Stimulated activated CD4-positive, alpha-beta T cell treated with anti-CD3 and anti-CD28 coated beads, Interleukin-4, amount 100 ng/mL, for 1 hour (primary cell): ENCODE data around the gene FAM3B.
"Not testable (repeated sequence)": the region's sequence is repeated elsewhere in the genome, so short reads cannot be mapped to it uniquely, and the experiment has no call there.

Experiments
- DNase-seq: peaks from one replicate; pipeline ENCODE4 v3.0.0-alpha.2; 2020

The FAM3B gene, protein sequence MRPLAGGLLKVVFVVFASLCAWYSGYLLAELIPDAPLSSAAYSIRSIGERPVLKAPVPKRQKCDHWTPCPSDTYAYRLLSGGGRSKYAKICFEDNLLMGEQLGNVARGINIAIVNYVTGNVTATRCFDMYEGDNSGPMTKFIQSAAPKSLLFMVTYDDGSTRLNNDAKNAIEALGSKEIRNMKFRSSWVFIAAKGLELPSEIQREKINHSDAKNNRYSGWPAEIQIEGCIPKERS

DNA sequence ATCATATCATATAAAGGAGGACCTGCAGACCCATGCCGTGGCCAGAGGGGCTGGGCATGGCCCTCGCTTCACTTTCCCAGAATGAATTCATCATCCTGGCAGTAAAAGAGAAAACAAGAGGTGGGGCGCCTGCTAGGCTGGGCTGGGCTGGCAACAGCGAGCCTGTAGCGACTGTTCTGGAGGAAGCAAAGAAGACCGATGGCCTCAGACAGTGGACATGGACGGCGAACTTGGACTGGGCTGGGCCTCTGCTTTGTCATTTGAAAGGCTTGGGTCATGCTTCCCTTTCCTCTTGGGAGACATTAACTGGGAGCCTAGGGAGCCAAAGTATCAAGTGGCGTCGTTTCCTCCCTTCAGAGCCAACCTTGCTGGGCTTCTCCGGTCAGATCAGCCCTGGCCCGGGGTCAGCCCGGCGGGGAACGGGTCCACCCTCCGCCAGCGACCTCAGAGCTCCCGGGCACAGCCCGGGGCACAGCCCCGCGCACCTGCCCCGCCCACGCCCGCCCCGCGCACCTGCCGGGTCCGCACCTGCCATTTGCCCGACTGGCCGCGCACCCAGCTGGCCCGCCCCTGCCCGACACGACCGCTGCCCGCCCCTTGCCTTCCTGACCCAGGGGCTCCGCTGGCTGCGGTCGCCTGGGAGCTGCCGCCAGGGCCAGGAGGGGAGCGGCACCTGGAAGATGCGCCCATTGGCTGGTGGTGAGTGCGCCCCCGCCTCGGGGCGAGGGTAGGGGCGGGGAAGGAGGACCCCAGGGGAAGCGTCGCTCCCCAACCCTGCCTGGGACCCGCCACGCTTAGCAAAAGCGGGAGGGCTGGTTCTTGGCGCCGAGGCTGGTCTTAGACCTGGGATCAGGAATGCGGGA is at the start of gene FAM3B:
Gene FAM3B (plus strand): TSS at position 602 of the 863 bp plus-strand sequence. CDS start 79 bp downstream, at position 681.
- DNase-seq: no peak

DNA sequence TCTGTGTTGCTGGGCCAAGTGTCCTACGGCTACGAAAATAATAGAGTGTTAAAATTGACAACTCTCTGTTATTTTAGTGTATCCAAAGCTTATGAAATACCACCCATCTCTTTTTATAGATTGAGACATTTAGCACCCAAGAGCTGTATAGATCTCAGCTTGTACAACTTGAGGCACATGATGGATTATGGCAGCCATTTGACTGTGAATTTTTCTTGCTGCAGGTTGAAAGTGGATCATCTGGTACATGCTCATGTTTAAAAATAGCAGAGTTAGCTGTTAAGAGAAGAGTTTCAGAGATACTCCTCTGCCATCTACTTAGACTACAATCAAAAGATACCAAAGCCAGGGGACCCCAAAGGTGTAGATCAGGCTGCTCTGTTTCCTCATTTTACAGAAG is 49.3 kb upstream of the FAM3B start:
- no peak for DNase-seq

DNA sequence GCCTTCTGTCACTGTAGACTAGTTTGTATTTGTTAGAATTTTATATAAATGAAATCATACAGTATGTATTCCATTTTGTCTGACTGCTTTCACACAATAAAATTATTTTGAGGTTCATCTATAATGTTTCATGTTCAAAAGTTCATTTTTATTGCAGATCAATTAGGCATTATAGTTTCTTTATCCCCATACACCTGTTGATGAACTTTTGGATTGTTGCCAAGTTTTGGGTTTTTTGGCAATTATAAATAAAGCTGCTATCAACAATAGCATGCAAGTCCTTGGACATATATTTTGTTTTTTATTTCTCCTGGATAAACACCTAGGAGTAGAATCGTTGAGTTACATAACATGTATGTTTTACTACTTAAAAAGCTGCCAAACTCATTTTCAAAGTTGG is 47.1 kb upstream of the FAM3B start:
- DNase-seq: no peak

DNA sequence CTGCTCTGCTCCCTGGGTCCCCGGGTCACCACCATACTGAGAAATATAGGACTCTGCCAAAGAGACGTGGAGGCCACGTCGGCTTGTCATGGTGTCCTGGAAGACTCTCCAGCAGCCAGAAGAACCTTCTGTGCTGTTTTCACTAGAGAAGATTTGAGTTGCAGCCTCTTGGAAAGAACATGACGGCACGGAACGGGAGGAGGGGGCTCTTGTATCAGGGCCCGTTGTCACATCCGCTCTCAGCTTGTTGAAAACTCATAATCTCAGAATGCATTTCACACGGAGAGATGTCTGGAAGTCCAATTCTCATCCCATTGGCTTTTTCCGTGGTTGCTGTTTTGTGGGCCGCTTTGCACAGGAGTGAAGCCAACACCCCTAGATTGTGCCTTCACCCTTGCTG is 39.4 kb upstream of the FAM3B start:
- DNase-seq: no peak

DNA sequence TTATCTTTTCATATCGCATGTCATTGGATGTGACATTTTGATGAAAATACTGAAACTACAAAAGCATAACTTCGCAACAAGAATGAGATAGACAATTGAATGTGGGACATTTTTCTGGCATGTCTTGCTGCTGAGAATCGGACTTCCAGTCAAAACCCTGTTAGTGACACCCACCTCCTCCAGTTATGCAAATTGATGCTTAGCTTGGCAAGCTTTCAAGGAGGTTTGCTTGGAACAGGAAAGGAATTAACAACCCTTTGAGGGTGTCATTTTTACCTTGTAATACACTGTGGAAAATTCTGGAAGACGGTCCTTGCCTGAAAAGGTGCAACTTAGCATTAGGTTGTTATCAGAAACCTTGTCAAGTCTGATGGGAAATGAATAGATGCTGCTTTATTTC is 38.8 kb upstream of the FAM3B start:
- no peak for DNase-seq

DNA sequence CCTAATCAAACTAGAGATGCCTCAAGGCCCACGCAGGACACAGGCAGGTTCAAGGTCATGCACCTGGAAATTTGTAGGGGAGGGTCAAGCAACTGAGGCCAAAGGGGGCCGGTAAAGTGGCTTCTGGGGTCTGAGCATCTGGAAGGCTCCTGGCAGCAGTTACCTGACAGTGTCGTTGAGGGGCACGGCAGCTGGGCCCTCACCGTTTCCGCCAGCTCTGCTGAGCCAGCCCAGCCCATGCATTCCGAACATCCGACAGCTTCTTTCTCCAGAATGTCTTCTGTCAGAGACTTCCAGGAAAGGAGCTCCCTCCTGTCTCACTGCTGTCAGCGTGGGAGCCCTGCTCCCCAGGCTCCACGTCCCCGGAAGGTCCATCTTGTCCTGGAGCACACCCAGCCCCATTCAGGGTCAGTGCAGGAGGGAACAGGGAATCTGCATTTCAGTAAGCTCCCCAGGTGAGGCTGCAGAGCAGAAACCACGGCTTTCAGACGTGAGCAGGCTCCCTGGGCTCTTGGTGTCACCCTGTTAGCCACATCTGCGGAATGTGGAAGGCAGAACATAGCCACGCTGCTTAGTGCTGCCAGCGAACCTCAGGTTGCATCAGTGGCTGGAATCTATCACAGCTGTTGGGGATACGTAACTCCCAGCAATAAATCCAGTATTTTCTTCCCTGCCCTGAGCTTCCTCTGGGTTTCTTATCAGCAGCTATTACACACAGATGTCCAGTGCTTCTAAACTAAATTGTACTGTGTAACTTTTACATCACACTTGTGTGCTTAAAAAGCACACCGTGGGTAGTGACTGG is 36.3 kb upstream of the FAM3B start:
- no peak for DNase-seq

DNA sequence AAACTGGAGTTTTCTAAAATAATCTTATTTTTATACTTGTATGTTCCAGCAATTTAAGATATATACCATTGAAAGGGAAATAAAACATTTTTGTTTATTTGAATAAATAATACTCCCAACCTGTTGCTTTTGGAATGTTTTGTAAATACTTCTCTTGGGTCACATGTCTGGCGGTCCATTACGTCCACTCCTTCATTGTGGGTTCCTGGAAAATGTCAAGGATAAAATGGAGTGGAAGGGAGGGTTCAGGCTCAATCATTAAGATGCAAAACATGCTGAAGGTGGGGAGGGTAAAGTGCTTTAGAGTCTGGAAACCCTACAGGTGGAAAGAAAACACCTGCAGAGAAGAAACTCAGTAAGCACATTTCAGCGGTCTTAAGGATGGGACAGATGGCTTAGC is 34.2 kb upstream of the FAM3B start:
- no peak for DNase-seq

DNA sequence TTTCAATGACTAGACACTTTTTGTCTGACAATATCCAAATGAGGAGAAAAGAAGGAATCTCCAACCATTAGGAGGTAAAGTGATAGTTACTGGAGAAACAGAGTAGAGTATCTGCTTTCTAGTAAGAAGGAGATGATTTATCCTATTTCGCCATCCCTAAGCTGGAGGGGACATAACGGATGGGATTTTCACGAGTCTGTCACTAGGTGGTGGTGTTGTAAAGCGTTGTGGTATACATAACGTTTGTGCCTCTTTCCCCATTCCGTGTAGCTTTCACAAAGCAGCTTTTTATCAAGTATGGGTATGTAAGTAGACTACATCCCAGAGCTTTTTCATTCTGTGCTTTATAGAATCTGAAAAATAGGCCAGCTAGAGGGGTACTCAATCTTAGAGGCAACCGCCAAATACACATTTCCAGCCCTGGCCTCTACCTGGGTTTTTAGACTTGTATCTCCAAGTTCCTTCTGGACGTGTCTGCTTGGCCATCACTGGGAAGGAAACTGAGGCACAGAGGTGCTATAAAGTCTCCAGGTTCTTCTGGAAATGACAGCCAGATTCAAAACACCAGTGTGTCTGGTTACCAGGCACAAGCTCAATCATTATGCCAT is 33.3 kb upstream of the FAM3B start:
- no peak for DNase-seq

DNA sequence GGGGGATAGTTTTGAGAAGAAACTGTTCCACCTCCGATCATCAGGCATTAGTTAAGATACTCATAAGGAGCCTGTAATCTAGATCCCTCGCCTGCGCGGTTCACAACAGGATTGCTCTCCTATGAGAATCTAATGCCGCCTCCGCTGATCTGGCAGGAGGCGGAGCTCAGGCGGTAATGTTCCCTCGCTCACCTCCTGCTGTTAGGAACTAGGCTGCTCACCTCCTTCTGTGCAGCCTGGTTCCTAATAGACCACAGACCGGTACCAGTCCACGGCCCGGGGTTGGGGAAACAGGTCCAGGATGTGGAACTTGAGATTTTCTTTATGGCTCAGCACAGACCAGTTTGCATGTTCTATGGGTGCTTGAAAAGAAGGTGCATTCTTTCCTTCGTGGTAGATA is 27.2 kb upstream of the FAM3B start:
- DNase-seq: no peak

DNA sequence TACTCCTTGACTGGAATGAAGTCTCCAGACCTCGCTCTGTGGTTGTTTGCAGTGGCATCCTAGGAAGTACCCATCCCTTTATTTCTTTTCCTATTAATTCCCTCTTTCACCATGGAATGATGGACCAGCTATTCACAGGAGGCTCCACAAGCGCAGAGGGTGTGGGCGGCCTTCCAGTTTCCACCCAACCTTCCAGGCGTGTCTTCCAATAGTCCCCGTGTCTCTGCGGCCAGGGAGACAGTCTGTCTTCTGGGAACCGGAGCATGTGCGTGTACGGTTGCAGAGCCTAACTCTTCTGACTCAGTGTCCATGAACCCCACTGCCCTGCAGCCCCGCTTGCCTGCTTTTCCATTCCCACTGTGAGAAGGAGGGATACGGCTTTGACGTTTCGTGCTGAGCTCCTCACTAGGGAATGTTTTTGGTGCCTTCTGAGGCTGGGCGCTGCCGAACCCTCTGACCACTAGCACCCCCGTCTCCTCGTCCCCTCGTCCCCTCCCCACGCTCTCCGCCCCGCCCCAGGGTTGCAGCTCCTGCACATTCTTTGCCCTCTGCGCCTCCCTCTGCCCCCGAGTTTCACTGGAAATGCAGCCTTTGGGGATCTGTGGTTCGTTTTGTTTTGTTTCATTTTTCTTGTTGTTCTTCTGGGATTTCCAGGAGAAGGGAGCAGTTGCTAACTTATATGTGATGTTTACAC is 26.3 kb upstream of the FAM3B start:
- DNase-seq: no peak

DNA sequence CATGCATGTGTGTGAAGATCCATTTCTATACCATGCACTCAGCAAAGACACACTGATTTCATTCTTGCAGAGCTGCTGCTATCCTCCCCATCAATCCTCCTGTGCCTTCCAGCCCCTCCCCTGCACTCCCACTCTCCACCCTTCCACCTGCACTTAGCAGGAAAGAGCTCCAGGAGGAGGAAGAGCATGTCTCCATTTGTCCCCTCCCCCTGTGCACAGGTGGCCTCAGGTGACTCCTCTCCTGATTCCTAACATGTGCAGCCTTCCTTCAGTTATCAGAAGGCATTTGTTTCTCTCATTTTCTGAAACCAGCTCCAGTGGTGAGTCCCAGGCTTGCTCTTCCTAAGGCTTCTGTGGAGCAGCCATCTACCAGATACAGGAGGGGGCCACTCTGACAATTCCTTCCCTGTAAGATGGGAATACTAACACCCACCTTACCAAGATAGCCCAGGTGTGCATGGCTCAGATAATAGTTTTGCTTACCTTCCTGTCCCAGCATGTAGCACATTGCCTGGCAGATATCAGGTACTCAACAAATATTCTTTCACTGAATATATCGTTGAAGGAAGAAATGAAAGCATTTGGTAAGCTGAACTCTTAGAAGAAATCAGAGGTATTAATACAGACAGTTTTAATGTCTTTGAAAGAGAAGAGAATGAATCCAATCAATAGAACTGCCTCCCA is 21.9 kb upstream of the FAM3B start:
- DNase-seq: no peak

DNA sequence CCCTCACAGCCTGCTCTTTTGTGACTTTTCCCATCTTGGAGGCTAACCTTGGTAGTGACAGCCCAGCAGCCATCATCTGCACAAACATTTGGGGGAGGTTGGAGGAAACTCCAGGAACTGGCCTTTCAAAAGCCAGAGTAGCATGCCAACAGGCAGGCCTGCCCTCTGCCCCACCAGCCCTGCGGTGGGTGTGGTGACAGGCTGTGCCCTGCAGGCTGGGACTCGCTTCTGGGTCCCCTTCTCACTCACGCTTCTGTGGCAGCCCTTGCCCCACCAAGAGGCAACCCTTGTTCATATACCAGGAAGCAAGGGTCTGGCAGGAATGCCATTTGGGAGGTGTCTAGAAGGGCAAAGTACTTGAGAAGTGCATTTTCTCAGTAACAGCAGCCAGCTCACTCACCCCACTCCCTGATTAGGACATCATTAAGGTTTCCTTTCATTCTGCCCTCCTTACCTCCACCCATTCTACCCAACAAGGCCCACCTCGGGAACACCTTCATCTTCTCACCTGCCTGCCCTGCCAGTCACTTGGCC is 20.8 kb upstream of the FAM3B start:
- DNase-seq: no peak

DNA sequence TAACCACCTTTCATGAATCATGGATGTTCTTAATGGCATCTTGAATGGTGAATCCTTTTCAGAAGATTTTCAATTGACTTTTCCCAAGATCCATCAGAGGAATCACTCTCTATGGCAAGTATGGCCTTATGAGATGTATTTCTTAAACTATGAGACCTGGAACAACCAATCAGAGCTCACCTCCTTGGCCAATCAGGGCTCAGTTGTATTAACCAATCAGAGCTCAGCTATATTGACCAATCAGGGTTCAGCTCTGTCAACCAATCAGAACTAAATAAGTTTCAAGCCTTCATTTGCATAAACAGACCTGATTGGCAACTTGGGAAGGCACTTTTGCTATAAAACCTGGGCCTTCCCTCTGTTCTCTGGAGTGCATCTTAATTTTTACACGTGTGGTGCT is 13.6 kb upstream of the FAM3B start:
- DNase-seq: no peak

DNA sequence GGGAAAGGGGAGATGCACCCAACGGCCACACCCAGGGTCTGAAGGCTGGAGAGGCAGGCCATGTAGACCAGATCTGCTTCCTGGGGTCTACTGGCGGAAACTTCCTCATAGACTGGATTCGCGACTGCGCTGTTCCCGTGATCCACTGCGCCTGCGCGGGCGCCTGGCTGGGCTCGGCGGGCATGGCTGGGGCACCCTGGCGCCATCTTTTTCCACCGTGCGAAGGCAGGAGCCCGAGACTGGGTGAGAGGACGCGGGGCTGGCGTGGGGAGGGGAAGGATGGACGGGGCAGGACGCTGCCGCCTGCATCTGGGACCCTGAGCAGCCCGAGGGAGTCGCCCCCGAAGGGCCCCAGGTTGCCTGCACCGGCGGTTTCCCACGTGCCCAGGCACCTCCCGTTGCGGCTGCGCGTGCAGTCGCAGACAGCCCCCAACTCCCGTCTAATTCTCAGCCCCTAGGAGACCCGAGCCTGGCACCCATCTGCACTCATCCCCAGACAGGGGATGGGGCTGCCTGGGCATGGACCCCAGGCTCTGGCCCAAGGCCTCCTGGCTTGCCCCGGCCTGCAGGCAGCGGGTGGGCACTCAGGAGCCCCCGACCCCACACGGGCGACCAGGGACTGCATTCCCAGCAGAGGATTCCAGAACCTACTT is 12.4 kb upstream of the FAM3B start:
- DNase-seq: no peak

DNA sequence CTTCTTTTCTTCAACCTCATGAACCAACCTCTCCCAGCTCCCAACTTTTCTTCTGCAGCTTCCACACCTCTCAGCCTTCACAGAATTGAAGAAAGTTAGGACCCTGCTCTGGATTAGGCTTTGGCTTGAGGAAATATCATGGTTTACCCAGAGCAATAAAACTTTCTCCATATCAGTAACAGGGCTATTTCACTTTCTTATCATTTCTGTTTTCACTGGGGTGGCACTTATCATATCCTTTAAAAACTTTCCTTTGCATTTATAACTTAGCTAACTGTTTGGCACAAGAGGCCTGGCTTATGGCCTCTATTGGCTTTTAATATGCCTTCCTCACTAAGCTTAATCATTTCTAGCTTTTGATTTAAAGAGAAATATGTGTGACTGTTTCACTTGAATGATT is 9.4 kb upstream of the FAM3B start:
- DNase-seq: no peak

DNA sequence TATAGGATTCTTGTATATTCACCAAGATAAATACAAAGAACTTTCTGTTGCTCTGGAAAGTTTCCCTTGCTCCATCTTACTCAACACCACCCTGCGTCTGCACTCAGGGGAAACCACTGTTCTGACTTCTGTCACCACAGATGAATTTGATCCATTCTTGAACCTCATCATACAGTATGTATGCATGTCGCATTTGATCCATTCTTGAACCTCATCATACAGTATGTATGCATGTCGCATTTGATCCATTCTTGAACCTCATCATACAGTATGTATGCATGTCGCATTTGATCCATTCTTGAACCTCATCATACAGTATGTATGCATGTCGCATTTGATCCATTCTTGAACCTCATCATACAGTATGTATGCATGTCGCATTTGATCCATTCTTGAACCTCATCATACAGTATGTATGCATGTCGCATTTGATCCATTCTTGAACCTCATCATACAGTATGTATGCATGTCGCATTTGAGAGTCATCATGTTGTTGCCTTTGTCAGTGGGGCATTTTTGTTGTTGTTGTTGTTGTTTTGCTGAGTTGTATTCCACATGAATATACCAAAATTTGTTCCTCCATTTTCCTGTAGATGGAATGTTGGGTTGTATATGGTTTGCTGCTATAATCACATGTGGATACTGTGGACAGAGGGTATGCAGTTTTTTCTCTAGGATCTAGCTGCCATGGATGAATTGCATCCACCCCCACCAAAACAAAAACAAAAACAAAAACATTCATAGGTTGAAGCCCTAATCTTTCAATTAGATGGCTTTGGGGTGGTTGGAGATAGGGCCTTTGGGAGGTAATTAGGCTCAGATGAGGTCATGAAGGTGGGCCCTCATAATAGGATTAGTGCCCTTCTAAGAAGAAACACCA is 3.1 kb upstream of the FAM3B start:
- DNase-seq: not testable (repeated sequence)

DNA sequence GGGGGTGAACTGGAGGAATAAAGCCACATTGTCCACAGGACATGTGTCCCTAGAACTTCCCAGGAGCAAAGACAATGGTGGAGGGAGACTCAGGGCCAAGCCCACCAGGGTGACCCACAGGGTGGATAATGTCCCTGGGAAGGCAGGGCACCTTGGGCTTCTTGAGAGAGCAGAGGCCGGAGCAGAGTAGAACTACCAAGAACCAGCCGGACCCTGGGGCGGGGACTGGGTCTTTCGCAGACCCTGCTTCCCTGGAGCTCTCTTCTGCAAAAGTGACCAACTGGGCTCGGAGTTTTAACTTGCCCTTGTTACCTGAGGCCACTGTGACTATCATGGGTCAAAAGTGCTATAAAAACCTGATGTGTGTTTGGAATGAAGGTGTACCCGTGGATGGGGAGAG is 875 bp upstream of the FAM3B start:
- no peak for DNase-seq

DNA sequence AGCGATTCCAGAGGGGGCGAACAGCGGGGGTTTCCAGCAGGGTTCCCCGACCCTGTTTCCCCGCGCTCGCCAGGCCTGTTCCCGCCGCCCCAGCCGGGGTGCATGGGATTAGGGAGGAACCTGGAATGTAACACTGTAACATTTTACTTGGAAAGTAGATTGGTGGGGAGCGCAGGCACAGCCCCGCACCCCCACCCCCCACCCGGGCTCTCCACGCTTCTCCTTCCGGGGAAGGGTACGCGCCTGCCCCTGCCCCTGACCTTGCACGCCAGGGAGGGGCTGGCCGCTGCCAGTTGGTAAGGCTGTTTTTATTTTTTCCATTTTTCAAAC is 427 bp downstream of the FAM3B start:
- no peak for DNase-seq

DNA sequence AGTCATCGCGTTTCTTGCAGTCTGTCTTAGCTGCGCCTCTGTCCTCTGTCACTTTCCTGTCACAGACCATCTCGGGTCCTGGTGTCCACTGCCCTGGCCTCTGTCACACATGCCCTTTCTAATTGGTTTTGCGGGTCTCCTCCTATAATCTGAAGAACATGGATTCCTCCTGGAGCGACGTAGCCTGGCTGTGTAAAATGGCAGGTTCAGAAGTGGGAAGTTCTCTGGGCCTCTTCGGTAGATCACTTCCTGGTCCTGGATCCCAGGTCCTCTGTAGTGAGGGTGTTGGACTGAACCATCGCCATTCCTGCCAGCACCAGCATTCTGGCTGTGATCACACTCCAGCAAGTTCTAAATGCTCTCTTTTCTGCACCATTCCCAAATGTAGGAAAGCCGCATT is 857 bp downstream of the FAM3B start:
- no peak for DNase-seq

DNA sequence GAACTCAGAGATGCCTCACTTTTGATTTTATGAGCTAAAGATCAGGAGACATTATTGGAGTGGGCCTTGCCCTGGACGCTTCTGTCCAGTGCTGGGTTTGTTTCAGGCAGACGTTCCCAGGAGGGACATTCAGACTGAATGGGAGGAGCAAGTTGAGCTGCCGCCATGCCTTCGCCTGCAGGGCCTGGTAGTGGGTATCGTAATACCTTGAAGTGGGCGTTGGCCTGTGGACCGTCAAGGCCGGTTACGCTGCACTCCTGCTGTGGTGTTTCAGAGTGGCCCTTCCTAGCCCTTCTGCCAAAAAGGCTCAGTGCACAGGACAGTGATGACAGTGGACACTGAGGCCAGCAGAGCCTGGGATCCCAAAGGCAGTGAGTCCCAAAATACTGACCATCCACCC is 1.6 kb downstream of the FAM3B start:
- DNase-seq: no peak
